Esophagus (tissue), 2 donors: Measurements from ENCODE around the gene BORCS5. TPM values are rescaled to one million over a fixed set of nuclear protein-coding genes. Genes with fewer than 3 reads are reported as not detected.
A peak's percentile ranks its signal among the peaks of the same experiment; 100 is the strongest.

ENCODE experiments used
- H3K27ac ChIP-seq, 2 donors: one replicate each; pipeline ENCODE4 v1.5.1; 2013; ENCODE audit warnings: low read depth in 2 of 2, mild to moderate bottlenecking in 2 of 2, inconsistent platforms in 1 of 2, low read length in 1 of 2, moderate library complexity in 1 of 2
- H3K27me3 ChIP-seq, 2 donors: one replicate each; pipeline ENCODE4 v1.6.1; 2013; ENCODE audit warnings: low read length in 2 of 2, control low read depth in 1 of 2, mild to moderate bottlenecking in 1 of 2; ENCODE audit not compliant: insufficient read depth in 2 of 2, control insufficient read depth in 1 of 2
- H3K36me3 ChIP-seq, 2 donors: one replicate each; pipeline ENCODE4 v1.6.1; 2013; ENCODE audit warnings: low read length in 1 of 2; ENCODE audit not compliant: control insufficient read depth in 2 of 2, insufficient read depth in 2 of 2
- H3K4me1 ChIP-seq, 2 donors: one replicate each; pipeline ENCODE4 v1.6.1; 2013; ENCODE audit warnings: low read length in 1 of 2; ENCODE audit not compliant: control insufficient read depth in 2 of 2, insufficient read depth in 2 of 2
- H3K4me3 ChIP-seq, 2 donors: one replicate each; pipeline ENCODE4 v1.5.1; 2013; ENCODE audit warnings: low read length in 2 of 2, mild to moderate bottlenecking in 2 of 2, low read depth in 1 of 2, moderate library complexity in 1 of 2
- H3K9me3 ChIP-seq, 2 donors: one replicate each; pipeline ENCODE4 v1.6.1; 2013; ENCODE audit warnings: mild to moderate bottlenecking in 2 of 2, low read depth in 1 of 2, low read length in 1 of 2, moderate library complexity in 1 of 2; ENCODE audit not compliant: control insufficient read depth in 2 of 2, insufficient read depth in 1 of 2
- WGBS, 2 donors: extraction: QIAGEN DNeasy Blood & Tissue Kit; methylation state at CpG; one replicate each; pipeline ENCODE4 v1.1.7; 2013; 5-methylcytosine and 5-hydroxymethylcytosine counted together
- polyA plus RNA-seq, 2 donors: library from polyadenylated mRNA; stranded (reverse); fragments of 200-250 nt; gene quantifications; one replicate each; pipeline ENCODE4 v1.2.3, GENCODE V29; 2013
- donor health status: healthy with polysubstance abuse.
- donor health status: Bipolar disorder and iron deficiency.

BORCS5 gene
- polyA plus RNA-seq, 2 donors: 2.6 to 11.1 TPM

- H3K4me1 ChIP-seq: no peaks in the 10 kb centered on the region
- H3K9me3 ChIP-seq: no peaks in the 10 kb centered on the region
- H3K36me3 ChIP-seq: peaks cover 0 to 6% of the 10 kb centered on the region in 2 donors
- H3K27ac ChIP-seq: no peak overlapping the region
- H3K27me3 ChIP-seq: no peaks in the 10 kb centered on the region
- 88 to 92% methylated on average over 4 of the region's 4 CpGs for WGBS, 2 donors
- no peak overlapping the region for H3K4me3 ChIP-seq
These were observed 10.0 kb downstream of the BORCS5 start for GRCh38 chr12:12366701-12367481.

GRCh38 chr12:12367482-12367998 lies 10.7 kb downstream of the BORCS5 start:
- Histone ChIP-seq H3K27me3 (no peaks in the 10 kb centered on the region), H3K27ac (no peak overlapping the region), H3K9me3 (no peaks in the 10 kb centered on the region), H3K4me1 (no peaks in the 10 kb centered on the region), H3K4me3 (no peak overlapping the region), H3K36me3 (peaks cover 0 to 6% of the 10 kb centered on the region in 2 donors)
- 91 to 92% methylated on average over 4 of the region's 4 CpGs for WGBS, 2 donors

GRCh38 chr12:12372946-12373722 lies 16.3 kb downstream of the BORCS5 start:
- no peaks in the 10 kb centered on the region for H3K9me3 ChIP-seq
- H3K4me3 ChIP-seq: no peak overlapping the region
- H3K27me3 ChIP-seq: no peaks in the 10 kb centered on the region
- 74 to 83% methylated on average over 4 of the region's 4 CpGs for WGBS, 2 donors
- H3K27ac ChIP-seq: no peak overlapping the region
- no peaks in the 10 kb centered on the region for H3K4me1 ChIP-seq
- peaks cover 0 to 2% of the 10 kb centered on the region in 2 donors for H3K36me3 ChIP-seq

GRCh38 chr12:12376646-12377448 lies 20.0 kb downstream of the BORCS5 start:
- WGBS, 2 donors: 77 to 83% methylated on average over 12 of the region's 12 CpGs
- Histone ChIP-seq H3K4me3 (no peak overlapping the region), H3K27ac (no peak overlapping the region), H3K4me1 (no peaks in the 10 kb centered on the region), H3K36me3 (no peaks in the 10 kb centered on the region), H3K27me3 (no peaks in the 10 kb centered on the region), H3K9me3 (no peaks in the 10 kb centered on the region)

- WGBS, 2 donors: 79 to 83% methylated on average over 2 of the region's 2 CpGs
- no peak overlapping the region for H3K27ac ChIP-seq
These were observed 21.7 kb downstream of the BORCS5 start for GRCh38 chr12:12378616-12379015.

GRCh38 chr12:12379831-12380730 lies 23.2 kb downstream of the BORCS5 start:
- Histone ChIP-seq H3K4me1 (peaks cover 0 to 2% of the 10 kb centered on the region in 2 donors), H3K9me3 (no peaks in the 10 kb centered on the region), H3K27me3 (no peaks in the 10 kb centered on the region), H3K27ac (peak overlapping the region in 1 of 2 donors; percentile 62), H3K4me3 (no peak overlapping the region), H3K36me3 (peaks cover 0 to 2% of the 10 kb centered on the region in 2 donors)
- 68% methylated on average over 4 of the region's 4 CpGs for WGBS, 2 donors

More at GRCh38 chr12:12378616-12379015, 21.7 kb downstream of the BORCS5 start:
- Histone ChIP-seq H3K9me3 (no peaks in the 10 kb centered on the region), H3K4me3 (no peak overlapping the region), H3K27me3 (no peaks in the 10 kb centered on the region), H3K4me1 (no peaks in the 10 kb centered on the region), H3K36me3 (peaks cover 0 to 2% of the 10 kb centered on the region in 2 donors)

- Histone ChIP-seq H3K27me3 (no peaks in the 10 kb centered on the region), H3K4me1 (peaks cover 0 to 2% of the 10 kb centered on the region in 2 donors), H3K9me3 (no peaks in the 10 kb centered on the region), H3K27ac (no peak overlapping the region), H3K4me3 (no peak overlapping the region), H3K36me3 (peaks cover 0 to 2% of the 10 kb centered on the region in 2 donors)
- 92 to 98% methylated on average over 6 of the region's 6 CpGs for WGBS, 2 donors
These were observed 24.2 kb downstream of the BORCS5 start for GRCh38 chr12:12380949-12381593.

- no peaks in the 10 kb centered on the region for H3K27me3 ChIP-seq
- 96 to 98% methylated on average over 3 of the region's 3 CpGs for WGBS, 2 donors
- no peak overlapping the region for H3K27ac ChIP-seq
- peaks cover 0 to 2% of the 10 kb centered on the region in 2 donors for H3K36me3 ChIP-seq
- no peaks in the 10 kb centered on the region for H3K9me3 ChIP-seq
- H3K4me3 ChIP-seq: no peak overlapping the region
- peaks cover 0 to 2% of the 10 kb centered on the region in 2 donors for H3K4me1 ChIP-seq
These were observed 25.1 kb downstream of the BORCS5 start for GRCh38 chr12:12381982-12382381.
